Left lung (tissue), 10 donors: ENCODE results near the gene MASP2. TPM values are rescaled to one million over a fixed set of nuclear protein-coding genes. Genes with fewer than 3 reads are reported as not detected.
"Not testable (repeated sequence)": the region's sequence is repeated elsewhere in the genome, so short reads cannot be mapped to it uniquely, and the experiment has no call there.

Source experiments
- ATAC-seq: fragments of 200-7000 bp; cut with Tn5 transposase; one replicate; pipeline ENCODE4 v1.9.1; 2020; ENCODE audit warnings: moderate library complexity
- DNase-seq, 4 donors: peaks; one replicate each; pipeline ENCODE4 v3.0.0-alpha.2; 2013 to 2020
- H3K27ac ChIP-seq, 2 donors: fragments of 200-600 bp; sonication (generic) in 1 of 2; one replicate each; pipeline versions ENCODE4 v1.5.0 to v1.8.0; 2020 to 2021
- H3K27me3 ChIP-seq, 2 donors: fragments of 200-600 bp; sonication (generic) in 1 of 2; one replicate each; pipeline versions ENCODE4 v1.5.0 to v1.8.0; 2020 to 2021
- H3K36me3 ChIP-seq, 2 donors: fragments of 200-600 bp; sonication (generic) in 1 of 2; one replicate each; pipeline versions ENCODE4 v1.5.0 to v1.8.0; 2020 to 2021
- H3K4me1 ChIP-seq, 2 donors: fragments of 200-600 bp; one replicate each; pipeline ENCODE4 v1.8.0; 2021
- H3K4me3 ChIP-seq, 2 donors: fragments of 200-600 bp; sonication (generic) in 1 of 2; one replicate each; pipeline versions ENCODE4 v1.5.0 to v1.8.0; 2020 to 2021; ENCODE audit warnings: mild to moderate bottlenecking in 1 of 2
- H3K9me3 ChIP-seq, 2 donors: fragments of 200-600 bp; sonication (generic) in 1 of 2; one replicate each; pipeline versions ENCODE4 v1.5.0 to v1.8.0; 2020 to 2021
- CTCF ChIP-seq, 2 donors: fragments of 200-600 bp; sonication (generic) in 1 of 2; IDR thresholded peaks; one replicate each; pipeline versions ENCODE4 v1.5.0 to v1.8.0; 2021; ENCODE audit warnings: antibody characterized with exemption in 2 of 2
- intact Hi-C, 2 donors: fragments of 100-400 bp; cut with DNase I; formaldehyde crosslinking; loops; one replicate each; pipeline versions ENCODE4 v1.11.2 to v1.14.2; 2022
- polyA plus RNA-seq, 6 donors: library from polyadenylated mRNA; unstranded; fragments of 120-200 nt; gene quantifications; one replicate each; pipeline ENCODE4 v1.2.1, GENCODE V29; 2013; ENCODE audit not compliant: insufficient read length in 6 of 6
- total RNA-seq, 2 donors: library from RNA; stranded (reverse); fragmentation: NEBNext Ultra II Directional; extraction: Animal tissue kit (Norgen Biotek cat#: 25700); gene quantifications; one replicate each; pipeline ENCODE4 v1.2.1, GENCODE V29; 2021
- donor health status: DM: no; HTN: yes; CAD: no.
- donor health status: DM: no; HTN: no; CAD: no.

Gene MASP2
- total and polyA plus RNA-seq, 8 donors = 8.9 to 12.3 (median 10.9) TPM; not detected in 2

GRCh38 chr1:11054181-11054580 lies 7.1 kb upstream of the MASP2 start:
- ATAC-seq = no peak
- H3K27ac ChIP-seq = no peak overlapping the region
- TF ChIP-seq CTCF (IDR thresholded peaks at IDR 0.05) = no peak
- H3K9me3 ChIP-seq = no peaks in the 10 kb centered on the region
- no peak for DNase-seq
- H3K4me3 ChIP-seq = no peak overlapping the region
- intact Hi-C loops = no loop called here
- H3K4me1 ChIP-seq = peaks cover 8 to 23% of the 10 kb centered on the region in 2 donors
- peaks cover 0 to 43% of the 10 kb centered on the region in 2 donors for H3K36me3 ChIP-seq
- peaks cover 0 to 8% of the 10 kb centered on the region in 2 donors for H3K27me3 ChIP-seq

- Histone ChIP-seq H3K4me3 (no peak overlapping the region), H3K27ac (no peak overlapping the region), H3K27me3 (peaks cover 0 to 8% of the 10 kb centered on the region in 2 donors), H3K36me3 (peaks cover 0 to 43% of the 10 kb centered on the region in 2 donors), H3K9me3 (no peaks in the 10 kb centered on the region), H3K4me1 (peaks cover 3 to 19% of the 10 kb centered on the region in 2 donors)
- TF ChIP-seq CTCF (IDR thresholded peaks at IDR 0.05) = no peak
- intact Hi-C loops = no loop called here
- ATAC-seq (peak; percentile 38), DNase-seq (no peak)
Measured at GRCh38 chr1:11053758-11054137, 6.7 kb upstream of the MASP2 start.

GRCh38 chr1:11052839-11053757 lies 6.1 kb upstream of the MASP2 start:
- TF ChIP-seq CTCF (IDR thresholded peaks at IDR 0.05) = no peak

GRCh38 chr1:11051781-11052511 lies 4.9 kb upstream of the MASP2 start:
- intact Hi-C loops = no loop called here
- TF ChIP-seq CTCF (IDR thresholded peaks at IDR 0.05) = no peak
- Histone ChIP-seq H3K4me3 (no peak overlapping the region), H3K9me3 (no peaks in the 10 kb centered on the region), H3K4me1 (peaks cover 0 to 12% of the 10 kb centered on the region in 2 donors), H3K27me3 (peaks cover 0 to 8% of the 10 kb centered on the region in 2 donors), H3K27ac (no peak overlapping the region), H3K36me3 (peaks cover 0 to 33% of the 10 kb centered on the region in 2 donors)
- no peak for ATAC-seq
- no peak for DNase-seq

More at GRCh38 chr1:11052839-11053757, 6.1 kb upstream of the MASP2 start:
- H3K9me3 ChIP-seq = no peaks in the 10 kb centered on the region
- H3K27ac ChIP-seq = no peak overlapping the region
- intact Hi-C loops = no loop called here
- H3K4me1 ChIP-seq = peaks cover 0 to 13% of the 10 kb centered on the region in 2 donors
- H3K4me3 ChIP-seq = no peak overlapping the region
- peaks cover 0 to 8% of the 10 kb centered on the region in 2 donors for H3K27me3 ChIP-seq
- ATAC-seq = peak; percentile 16
- DNase-seq = no peak
- peaks cover 0 to 43% of the 10 kb centered on the region in 2 donors for H3K36me3 ChIP-seq

- ATAC-seq, H3K4me3 ChIP-seq, H3K27me3 ChIP-seq, H3K27ac ChIP-seq, intact Hi-C loops, H3K9me3 ChIP-seq, DNase-seq: not testable (repeated sequence)
- Histone ChIP-seq H3K36me3 (peaks cover 0 to 25% of the 10 kb centered on the region in 2 donors), H3K4me1 (peaks cover 0 to 12% of the 10 kb centered on the region in 2 donors)
Measured at GRCh38 chr1:11051121-11051520, 4.1 kb upstream of the MASP2 start.
